HT-29 (cell line): Measurements from ENCODE around the gene SIGMAR1. TPM values are rescaled to one million over a fixed set of nuclear protein-coding genes. Genes with fewer than 3 reads are reported as not detected.

Experiments
- small RNA-seq: library from RNA; depleted of rRNA; stranded (forward); fragments of <200 nt; gene quantifications from one replicate; pipeline ENCODE3, GENCODE V24; 2014
- total RNA-seq: library from RNA; depleted of rRNA; stranded (reverse); fragments of >200 nt; shearing (Covaris generic); gene quantifications from 2 replicates; pipeline ENCODE4 v1.2.3, GENCODE V29; 2014; rRNA removed

Gene SIGMAR1
- total RNA-seq, 1 experiment from 2014 or later: 269 TPM

Small RNAs within 50 kb of the gene (small RNA-seq; reads per million reads assigned to genes)
- gene CCL27: not detected

Other genes with a start within 250 kb of the SIGMAR1 start
- 8.0 and 10.3 TPM in 2 replicates for gene FAM219A, start 179.2 kb downstream of the SIGMAR1 start, total RNA-seq
- gene DNAI1, start 179.0 kb downstream of the SIGMAR1 start, total RNA-seq: not detected in 2 replicates
- 0.94 and 1.4 TPM in 2 replicates for gene ENHO, start 114.8 kb downstream of the SIGMAR1 start, total RNA-seq
- gene CNTFR, start 48.1 kb downstream of the SIGMAR1 start, total RNA-seq: not detected in 2 replicates
- 48.7 and 67.6 TPM in 2 replicates for gene RPP25L, start 25.7 kb downstream of the SIGMAR1 start, total RNA-seq
- gene DCTN3, start 17.3 kb downstream of the SIGMAR1 start, total RNA-seq: 72.7 and 98.1 TPM in 2 replicates
- not detected in 2 replicates for gene ARID3C, start 8.7 kb downstream of the SIGMAR1 start, total RNA-seq
- 25.5 and 32.8 TPM in 2 replicates for gene GALT, start 8.9 kb upstream of the SIGMAR1 start, total RNA-seq
- gene IL11RA, start 14.4 kb upstream of the SIGMAR1 start, total RNA-seq: 1.7 and 4.7 TPM in 2 replicates
- not detected in 2 replicates for gene CCL27, start 24.9 kb upstream of the SIGMAR1 start, total RNA-seq
- not detected in 2 replicates for gene CCL19, start 53.5 kb upstream of the SIGMAR1 start, total RNA-seq
- not detected in 2 replicates for gene CCL21, start 72.3 kb upstream of the SIGMAR1 start, total RNA-seq